ENCODE data around the gene CDH23. TPM values are rescaled to one million over a fixed set of nuclear protein-coding genes. Genes with fewer than 3 reads are reported as not detected.

Gene CDH23
- total and polyA plus RNA-seq, 2 experiments from 2014 or later, result 0.08 TPM; not detected in 1

DNA sequence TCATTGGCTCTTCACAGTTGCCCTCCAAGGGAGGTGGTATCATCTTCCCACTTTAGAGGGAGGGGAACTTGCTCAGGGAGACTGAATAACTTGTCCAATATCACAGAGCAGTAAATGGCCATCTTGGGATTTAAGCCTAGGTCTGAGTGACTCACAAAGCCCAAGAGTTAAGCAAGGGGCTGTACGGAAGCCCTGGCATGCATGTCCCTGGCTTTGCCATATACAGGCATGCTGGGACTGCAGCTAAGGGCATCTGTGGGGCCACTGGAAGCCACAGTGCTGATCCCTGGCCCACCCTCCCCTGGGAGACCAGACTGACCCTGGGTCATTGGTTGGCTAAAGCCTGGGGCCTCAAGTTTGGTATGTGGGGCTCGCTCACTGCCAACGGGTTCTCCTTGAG lies 373.5 kb downstream of the CDH23 start:
- Histone ChIP-seq H3K4me3 (no peak overlapping the region), H3K27ac (peak overlapping the region; percentile 98), H3F3A (ENCODE audit: insufficient read depth) (peaks cover 37% of the 10 kb centered on the region), H3K9ac (no peak overlapping the region), H3K4me2 (ENCODE audit: unreplicated experiment) (peak overlapping the region; percentile 85), H3K36me3 (ENCODE audit: low read depth) (no peaks in the 10 kb centered on the region), H3K27me3 (replicated peaks; ENCODE audit: insufficient read depth) (no peaks in the 10 kb centered on the region), H4K20me1 (ENCODE audit: insufficient read depth) (no peaks in the 10 kb centered on the region), H3K79me2 (ENCODE audit: insufficient read depth) (peaks cover 32% of the 10 kb centered on the region; the same call in 1 of the 2 replicates), H3K4me1 (ENCODE audit: insufficient read depth) (peaks cover 64% of the 10 kb centered on the region), H3K9me3 (ENCODE audit: low read depth) (no peaks in the 10 kb centered on the region), H3K9me2 (ENCODE audit: insufficient read depth) (no peaks in the 10 kb centered on the region), H2AFZ (no peak overlapping the region)
- TF ChIP-seq EZH2 (IDR thresholded peaks at IDR 0.05; ENCODE audit: insufficient read depth, poor library complexity, severe bottlenecking) (no peak), EZH2phosphoT487 (IDR thresholded peaks at IDR 0.05; ENCODE audit: insufficient read depth, low read depth) (no peak)
- peak; percentile 85 for DNase-seq
- WGBS, 2 experiments (ENCODE audit: low coverage in 1 of 2, low lambda C conversion rate in 2 of 2, missing lambda C conversion rate in 2 of 2), result 69 to 73% methylated on average over 3 of the region's 3 CpGs
- in situ Hi-C loops (cut with MboI), result no loop called here

DNA sequence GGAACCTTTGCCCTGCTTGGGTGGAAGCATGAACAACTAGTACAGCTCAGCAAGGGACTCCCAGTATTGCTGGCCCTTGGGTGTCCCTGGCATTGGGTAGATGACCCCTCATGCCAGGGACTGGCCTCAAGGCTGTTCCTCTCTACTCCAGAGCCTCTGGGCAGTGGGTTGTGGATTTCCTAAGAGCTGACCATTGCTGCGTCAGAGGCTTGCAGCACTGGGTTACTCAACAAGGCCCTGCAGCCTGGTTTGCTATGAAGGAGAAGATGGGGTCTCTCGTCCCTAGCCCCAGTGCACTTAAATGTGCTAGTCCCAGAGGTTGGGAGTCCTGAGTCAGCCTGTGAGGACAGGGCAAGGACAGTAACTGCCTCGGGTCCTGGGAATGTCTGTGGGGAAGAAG lies 374.1 kb downstream of the CDH23 start:
- Histone ChIP-seq H3K9ac (no peak overlapping the region), H3K9me2 (ENCODE audit: insufficient read depth) (no peaks in the 10 kb centered on the region), H3K4me3 (no peak overlapping the region), H3K4me2 (ENCODE audit: unreplicated experiment) (peak overlapping the region; percentile 2), H3K79me2 (ENCODE audit: insufficient read depth) (peaks cover 32% of the 10 kb centered on the region; the same call in 1 of the 2 replicates), H4K20me1 (ENCODE audit: insufficient read depth) (no peaks in the 10 kb centered on the region), H3K27ac (peak overlapping the region; percentile 56; the same call in 1 of the 2 replicates), H2AFZ (no peak overlapping the region), H3F3A (ENCODE audit: insufficient read depth) (peaks cover 37% of the 10 kb centered on the region), H3K4me1 (ENCODE audit: insufficient read depth) (peaks cover 59% of the 10 kb centered on the region), H3K27me3 (replicated peaks; ENCODE audit: insufficient read depth) (no peaks in the 10 kb centered on the region), H3K36me3 (ENCODE audit: low read depth) (no peaks in the 10 kb centered on the region), H3K9me3 (ENCODE audit: low read depth) (no peaks in the 10 kb centered on the region)
- in situ Hi-C loops (cut with MboI), result no loop called here
- TF ChIP-seq EZH2phosphoT487 (IDR thresholded peaks at IDR 0.05; ENCODE audit: insufficient read depth, low read depth) (no peak), EZH2 (IDR thresholded peaks at IDR 0.05; ENCODE audit: insufficient read depth, poor library complexity, severe bottlenecking) (no peak)
- 79 to 87% methylated on average over 3 of the region's 3 CpGs for WGBS, 2 experiments (ENCODE audit: low coverage in 1 of 2, low lambda C conversion rate in 2 of 2, missing lambda C conversion rate in 2 of 2)
- peak; percentile 45 for DNase-seq

DNA sequence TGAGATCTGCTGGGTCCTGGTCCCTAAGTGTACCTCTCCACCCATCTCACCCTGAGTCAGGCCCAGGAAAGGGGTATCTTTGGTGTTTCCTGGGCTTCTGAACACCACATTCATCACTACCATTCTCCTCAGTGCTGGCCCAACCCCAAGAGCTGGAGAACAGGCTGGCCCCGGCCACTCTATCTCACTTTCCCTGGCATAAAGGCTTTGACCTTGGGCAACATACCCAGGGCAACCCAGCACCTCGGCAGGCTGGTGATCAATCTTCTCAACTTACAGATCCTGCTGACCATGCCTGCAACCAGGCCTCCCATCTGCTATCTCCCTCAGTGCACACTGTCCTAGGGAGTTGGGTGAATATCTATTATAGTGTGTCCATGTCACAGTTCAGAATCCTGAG lies 374.5 kb downstream of the CDH23 start:
- Histone ChIP-seq H4K20me1 (ENCODE audit: insufficient read depth) (no peaks in the 10 kb centered on the region), H3K9me3 (ENCODE audit: low read depth) (no peaks in the 10 kb centered on the region), H3K9me2 (ENCODE audit: insufficient read depth) (no peaks in the 10 kb centered on the region), H3K79me2 (ENCODE audit: insufficient read depth) (peaks cover 32% of the 10 kb centered on the region; the same call in 1 of the 2 replicates), H3K4me2 (ENCODE audit: unreplicated experiment) (peak overlapping the region; percentile 90), H3K4me1 (ENCODE audit: insufficient read depth) (peaks cover 55% of the 10 kb centered on the region), H3F3A (ENCODE audit: insufficient read depth) (peaks cover 36% of the 10 kb centered on the region), H3K36me3 (ENCODE audit: low read depth) (no peaks in the 10 kb centered on the region), H3K27me3 (replicated peaks; ENCODE audit: insufficient read depth) (no peaks in the 10 kb centered on the region), H3K4me3 (peak overlapping the region; percentile 86; the same call in 1 of the 2 replicates), H3K27ac (peak overlapping the region; percentile 56), H2AFZ (no peak overlapping the region), H3K9ac (no peak overlapping the region)
- WGBS, 2 experiments (ENCODE audit: low coverage in 1 of 2, low lambda C conversion rate in 2 of 2, missing lambda C conversion rate in 2 of 2), result 33 to 38% methylated on average over 2 of the region's 2 CpGs
- in situ Hi-C loops (cut with MboI), result no loop called here
- no peak for DNase-seq
- TF ChIP-seq EZH2phosphoT487 (IDR thresholded peaks at IDR 0.05; ENCODE audit: insufficient read depth, low read depth) (no peak), EZH2 (IDR thresholded peaks at IDR 0.05; ENCODE audit: insufficient read depth, poor library complexity, severe bottlenecking) (no peak)

DNA sequence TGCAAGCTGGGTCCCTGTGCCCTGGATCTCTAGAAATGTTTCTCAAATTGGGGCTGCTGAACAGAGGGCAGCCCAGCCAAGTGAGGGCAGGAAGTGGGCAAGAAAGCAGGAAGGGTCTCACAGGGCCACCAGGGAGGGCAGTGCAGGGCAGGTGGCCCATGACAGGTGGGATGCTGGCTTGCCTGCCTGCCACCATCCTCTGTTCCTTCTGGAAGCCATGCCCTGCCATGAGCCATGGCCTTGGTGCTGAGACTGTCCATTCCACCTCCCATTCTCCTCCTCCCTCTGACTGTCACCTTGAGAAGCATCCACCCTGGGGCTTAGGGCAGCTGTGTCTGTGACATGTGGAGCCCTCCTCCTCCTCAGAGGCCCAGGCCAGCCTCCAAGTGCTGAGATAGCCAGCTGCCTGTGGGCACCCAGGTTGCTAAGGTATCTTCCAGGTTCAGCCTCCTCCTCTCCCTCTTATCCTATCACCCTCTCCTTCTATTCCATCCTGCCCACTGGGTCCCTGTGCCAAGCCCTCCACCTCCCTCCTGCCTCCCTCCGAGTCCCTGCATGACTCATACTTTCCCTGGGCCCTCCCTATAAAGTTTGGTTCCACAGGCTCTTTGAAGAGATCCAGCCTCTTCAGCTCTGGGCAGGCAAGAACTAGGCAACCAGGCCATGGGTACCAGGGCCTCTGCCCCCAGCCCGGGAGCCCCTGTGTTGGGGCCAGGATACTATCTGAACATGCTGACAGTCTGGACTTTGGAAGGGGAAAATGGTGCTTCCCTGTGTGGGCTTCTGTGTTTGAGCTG lies 375.3 kb downstream of the CDH23 start:
- Histone ChIP-seq H3K79me2 (ENCODE audit: insufficient read depth) (peaks cover 32% of the 10 kb centered on the region; the same call in 1 of the 2 replicates), H3K9ac (peak overlapping the region; percentile 86), H3K27ac (peak overlapping the region; percentile 56), H3K4me3 (peak overlapping the region; percentile 86), H3K9me3 (ENCODE audit: low read depth) (no peaks in the 10 kb centered on the region), H3K4me2 (ENCODE audit: unreplicated experiment) (peak overlapping the region; percentile 90), H3K9me2 (ENCODE audit: insufficient read depth) (no peaks in the 10 kb centered on the region), H3K36me3 (ENCODE audit: low read depth) (no peaks in the 10 kb centered on the region), H3K4me1 (ENCODE audit: insufficient read depth) (peaks cover 49% of the 10 kb centered on the region), H3F3A (ENCODE audit: insufficient read depth) (peaks cover 33% of the 10 kb centered on the region), H3K27me3 (replicated peaks; ENCODE audit: insufficient read depth) (no peaks in the 10 kb centered on the region), H4K20me1 (ENCODE audit: insufficient read depth) (no peaks in the 10 kb centered on the region), H2AFZ (no peak overlapping the region)
- DNase-seq, result peak; percentile 94
- TF ChIP-seq EZH2 (IDR thresholded peaks at IDR 0.05; ENCODE audit: insufficient read depth, poor library complexity, severe bottlenecking) (no peak), EZH2phosphoT487 (IDR thresholded peaks at IDR 0.05; ENCODE audit: insufficient read depth, low read depth) (no peak)
- WGBS, 2 experiments (ENCODE audit: low coverage in 1 of 2, low lambda C conversion rate in 2 of 2, missing lambda C conversion rate in 2 of 2), result 0% methylated on average over 2 of the region's 2 CpGs
- in situ Hi-C loops (cut with MboI), result no loop called here

All from GM23248 (cell line).